ENCODE measurements around the gene LAMC2. TPM values are rescaled to one million over a fixed set of nuclear protein-coding genes. Genes with fewer than 3 reads are reported as not detected.

LAMC2 gene
- total and polyA plus RNA-seq, 9 of the 15 experiments (the other 6 are each of a cell fraction or from before 2014, with no cell fraction given) = 0.02 to 0.03 TPM; not detected in 7

GRCh38 chr1:183235503-183235902 lies 49.4 kb downstream of the LAMC2 start (continued):
- TF ChIP-seq ZBTB40 (IDR thresholded peaks at IDR 0.05) (peak; percentile 73), ZBTB40 (CRISPR knock-in tag; IDR thresholded peaks at IDR 0.05) (no peak), ZNF143 (CRISPR knock-in tag; IDR thresholded peaks at IDR 0.05) (no peak), YBX1 (IDR thresholded peaks at IDR 0.05) (no peak), CSDE1 (IDR thresholded peaks at IDR 0.05) (no peak), ETS2 (tag; IDR thresholded peaks at IDR 0.05; ENCODE audit: borderline replicate concordance, poor library complexity, severe bottlenecking) (no peak), ZNF407 (IDR thresholded peaks at IDR 0.05; ENCODE audit: low read depth) (peak; percentile 85), ARHGAP35 (IDR thresholded peaks at IDR 0.05; ENCODE audit: partially characterized antibody) (no peak), RHOXF2B (CRISPR knock-in tag; conservative IDR thresholded peaks at IDR 0.05) (no peak), ESRRA (IDR thresholded peaks at IDR 0.05; ENCODE audit: borderline replicate concordance, low read depth) (no peak), SRSF9 (IDR thresholded peaks at IDR 0.05; ENCODE audit: borderline replicate concordance, low read depth, low read length) (no peak), HDAC2 (IDR thresholded peaks at IDR 0.05) (no peak)
